Activated CD8-positive, alpha-beta T cell treated with anti-CD3 and anti-CD28 coated beads, Interleukin-2, amount 10 ng/mL, durations not matched to agents 7 days and 5 days (primary cell): ENCODE data around the gene MRPL54. TPM values are rescaled to one million over a fixed set of nuclear protein-coding genes. Genes with fewer than 3 reads are reported as not detected.

Experiments used
- ATAC-seq: fragments of 150-1000 bp; cut with Tn5 transposase; one replicate; pipeline ENCODE4 v1.10.0; 2021; ENCODE audit warnings: moderate library complexity
- CTCF ChIA-PET: fragments of 350-600 bp; sonication (Branson Sonifier 250); formaldehyde crosslinking; loops from one replicate; lab custom pipeline; 2021; ENCODE audit warnings: antibody characterized with exemption; lab: Charles Lee
- POLR2A ChIA-PET: fragments of 350-600 bp; sonication (Branson Sonifier 250); formaldehyde crosslinking; loops from one replicate; lab custom pipeline; 2021; ENCODE audit warnings: antibody characterized with exemption; lab: Charles Lee
- DNase-seq: peaks from one replicate; pipeline ENCODE4 v3.0.0-alpha.2; 2020
- H3K27ac Mint-ChIP-seq: one replicate; pipeline ENCODE4 v1.8.0; 2021; ENCODE audit warnings: mild to moderate bottlenecking, mixed read lengths
- H3K27me3 Mint-ChIP-seq: one replicate; pipeline ENCODE4 v1.8.0; 2021; ENCODE audit warnings: low read depth, mixed read lengths
- H3K36me3 Mint-ChIP-seq: one replicate; pipeline ENCODE4 v1.8.0; 2021; ENCODE audit warnings: low read depth, mixed read lengths
- H3K4me1 Mint-ChIP-seq: one replicate; pipeline ENCODE4 v1.8.0; 2021; ENCODE audit warnings: low read depth, mixed read lengths
- H3K4me3 Mint-ChIP-seq: one replicate; pipeline ENCODE4 v1.8.0; 2021; ENCODE audit warnings: mild to moderate bottlenecking, mixed read lengths
- H3K9me3 Mint-ChIP-seq: one replicate; pipeline ENCODE4 v1.8.0; 2022; ENCODE audit warnings: mixed read lengths; ENCODE audit not compliant: insufficient read depth
- total RNA-seq, 2 experiments: library from RNA; stranded (reverse); gene quantifications; one replicate each; pipeline ENCODE4 v1.2.3, GENCODE V29; 2021

Gene MRPL54
- 10 to 100 TPM; 66.9 to 71.4 TPM for total RNA-seq

DNA sequence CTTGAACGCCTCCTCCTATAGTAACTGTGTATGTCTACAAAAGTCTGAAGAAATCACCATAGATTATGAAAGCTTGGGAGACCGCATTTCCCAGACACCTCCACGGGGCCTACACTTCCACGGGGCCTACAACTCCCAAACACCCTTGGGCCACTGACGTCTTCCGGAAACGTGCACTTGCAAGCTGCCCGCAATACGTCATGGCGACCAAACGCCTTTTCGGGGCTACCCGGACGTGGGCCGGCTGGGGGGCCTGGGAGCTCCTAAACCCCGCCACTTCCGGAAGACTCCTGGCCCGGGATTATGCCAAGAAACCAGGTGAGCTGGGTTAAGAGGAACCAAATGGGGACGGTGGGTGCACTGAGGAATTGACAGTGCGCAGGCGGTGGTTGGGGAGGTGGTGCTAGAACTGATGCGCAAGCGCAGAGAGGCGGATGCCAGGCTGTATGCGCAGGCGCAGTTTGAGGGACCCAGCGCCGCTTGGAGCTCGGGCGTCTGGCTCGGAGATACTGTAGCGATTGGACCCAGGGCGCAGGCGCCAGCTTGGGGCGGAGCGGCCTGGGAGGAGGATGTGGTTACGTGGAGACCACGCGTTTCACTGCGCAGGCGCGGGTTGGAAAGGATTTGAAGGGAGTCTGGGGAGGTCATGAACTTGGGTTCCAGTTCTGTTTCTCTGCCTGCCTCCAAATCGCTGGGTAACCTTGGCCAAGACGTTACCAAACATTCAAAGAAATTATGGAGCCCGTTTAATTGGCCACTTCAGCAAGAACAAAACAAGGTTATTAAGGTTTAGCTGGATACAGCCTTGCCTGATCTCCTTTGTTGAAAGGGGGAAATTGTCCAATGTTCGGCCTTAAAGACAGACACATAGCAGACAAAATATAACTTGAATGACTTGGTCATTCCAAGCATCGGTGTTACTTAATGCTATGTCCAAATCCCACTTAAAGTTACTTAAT lies at the start of gene MRPL54:
MRPL54 (plus strand) TSS at position 182 of the 959 bp plus-strand sequence; CDS start at position 201, 19 bp downstream.
- ATAC-seq (peak; percentile 86), DNase-seq (peak; percentile 100)
- Mint-ChIP-seq H3K4me1 (peaks cover 47% of the 10 kb centered on the region), H3K36me3 (peaks cover 30% of the 10 kb centered on the region), H3K9me3 (no peaks in the 10 kb centered on the region), H3K27me3 (no peaks in the 10 kb centered on the region), H3K27ac (peak within 1 kb of the TSS; percentile 100), H3K4me3 (peak within 1 kb of the TSS; percentile 96)
- POLR2A ChIA-PET: interaction anchor here (0.6 to 2.2 kb wide), 19 partner anchors 8 to 579 kb away, joined by 3 to 8 read pairs (median 5); partner anchors contain the start of genes ANKRD24, DAPK3 and YJU2
- CTCF ChIA-PET: interaction anchor here (0.6 to 4.5 kb wide), 28 partner anchors 9 to 618 kb away, joined by 3 to 40 read pairs (median 4); partner anchors contain the start of genes DAPK3 and MATK

DNA sequence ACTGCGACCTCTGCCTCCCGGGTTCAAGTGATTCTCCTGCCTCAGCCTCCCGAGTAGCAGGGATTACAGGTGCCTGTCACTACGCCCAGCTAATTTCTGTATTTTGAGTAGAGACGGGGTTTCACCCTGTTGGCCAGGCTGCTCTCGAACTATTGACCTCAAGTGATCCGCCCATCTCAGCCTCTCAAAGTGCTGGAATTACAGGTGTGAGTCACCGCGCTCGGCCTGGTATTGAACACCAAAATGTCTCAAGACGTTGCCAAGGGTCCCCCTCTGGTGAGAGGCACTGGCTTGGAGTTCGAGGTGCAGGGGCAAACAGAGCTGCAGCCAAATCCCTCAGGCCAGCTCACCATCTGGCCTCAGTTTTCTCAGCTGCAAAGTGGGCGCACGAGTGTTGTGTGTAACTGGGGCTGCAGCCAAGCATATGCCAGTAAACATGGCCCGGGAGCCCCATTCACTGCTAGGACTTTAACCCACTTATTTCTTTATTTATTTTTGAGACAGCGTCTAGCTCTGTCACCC lies 46.3 kb upstream of the MRPL54 start:
- H3K36me3 Mint-ChIP-seq: no peaks in the 10 kb centered on the region
- H3K27me3 Mint-ChIP-seq: no peaks in the 10 kb centered on the region
- CTCF ChIA-PET: no interaction called here
- no peak overlapping the region for H3K27ac Mint-ChIP-seq
- POLR2A ChIA-PET: no interaction called here
- DNase-seq (no peak), ATAC-seq (no peak)
- H3K4me3 Mint-ChIP-seq: no peak overlapping the region
- no peaks in the 10 kb centered on the region for H3K9me3 Mint-ChIP-seq
- peaks cover 5% of the 10 kb centered on the region for H3K4me1 Mint-ChIP-seq

DNA sequence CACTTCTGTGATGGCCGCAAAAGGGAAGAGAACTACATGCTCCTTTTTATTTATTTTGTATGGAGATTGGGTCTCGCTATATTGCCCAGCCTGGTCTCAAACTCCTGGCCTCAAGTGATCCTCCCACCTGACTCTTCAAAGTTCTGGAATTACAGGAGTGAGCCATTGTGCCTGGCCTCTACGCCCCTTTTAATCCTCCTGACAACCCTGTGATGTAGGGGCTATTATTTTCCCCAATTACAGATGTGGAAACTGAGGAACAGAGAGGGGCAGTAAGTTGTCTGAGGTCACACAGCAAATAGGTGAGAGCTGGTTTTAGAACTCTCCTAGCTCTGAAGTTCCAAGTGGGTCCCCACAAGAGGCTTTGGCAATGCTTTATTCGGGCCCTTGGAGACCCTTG lies 42.6 kb upstream of the MRPL54 start:
- CTCF ChIA-PET: interaction anchor here (1.1 kb wide), 1 partner anchor 102 kb away, joined by 5 read pairs; no protein-coding TSS in a partner anchor
- Mint-ChIP-seq H3K4me1 (peaks cover 12% of the 10 kb centered on the region), H3K4me3 (no peak overlapping the region), H3K27ac (no peak overlapping the region), H3K36me3 (no peaks in the 10 kb centered on the region), H3K9me3 (no peaks in the 10 kb centered on the region), H3K27me3 (peaks cover 14% of the 10 kb centered on the region)
- no peak for DNase-seq
- ATAC-seq: no peak
- POLR2A ChIA-PET: interaction anchor here (1.1 kb wide), 1 partner anchor 43 kb away, joined by 3 read pairs; the partner anchor contains the start of gene MRPL54

DNA sequence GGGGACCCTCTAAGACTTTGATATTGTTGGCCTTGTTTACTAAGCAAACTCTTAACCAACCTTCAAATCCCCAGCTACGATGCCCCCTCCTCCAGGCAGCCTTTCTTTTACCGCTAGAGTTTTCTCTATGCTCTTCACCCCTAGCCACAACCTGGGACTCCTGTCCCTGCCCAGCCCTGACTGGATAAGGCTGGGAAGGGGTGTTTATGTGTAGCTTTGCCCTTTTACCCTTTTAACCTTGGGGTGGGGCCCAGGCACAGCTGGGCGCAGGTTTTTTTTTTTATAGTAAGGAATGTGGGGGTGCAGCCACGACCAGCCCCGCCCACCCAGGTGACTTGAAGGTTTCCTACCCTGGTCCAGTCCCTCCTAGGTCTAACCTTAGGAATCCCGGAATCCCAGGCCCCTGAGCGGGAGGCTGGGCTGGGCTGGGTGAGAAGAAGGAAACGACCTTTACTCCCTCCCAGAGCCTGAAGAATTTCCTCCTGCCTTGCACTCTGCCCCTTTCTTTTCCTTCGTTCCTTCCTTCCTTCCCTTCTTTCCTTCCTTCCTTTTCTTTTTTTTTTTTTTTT lies 42.0 kb upstream of the MRPL54 start:
- H3K9me3 Mint-ChIP-seq: no peaks in the 10 kb centered on the region
- POLR2A ChIA-PET: no interaction called here
- CTCF ChIA-PET: interaction anchor here (1.1 kb wide), 1 partner anchor 102 kb away, joined by 5 read pairs; no protein-coding TSS in a partner anchor
- no peak overlapping the region for H3K4me3 Mint-ChIP-seq
- peaks cover 16% of the 10 kb centered on the region for H3K4me1 Mint-ChIP-seq
- H3K27ac Mint-ChIP-seq: no peak overlapping the region
- H3K36me3 Mint-ChIP-seq: no peaks in the 10 kb centered on the region
- peaks cover 19% of the 10 kb centered on the region for H3K27me3 Mint-ChIP-seq
- DNase-seq (no peak), ATAC-seq (no peak)

DNA sequence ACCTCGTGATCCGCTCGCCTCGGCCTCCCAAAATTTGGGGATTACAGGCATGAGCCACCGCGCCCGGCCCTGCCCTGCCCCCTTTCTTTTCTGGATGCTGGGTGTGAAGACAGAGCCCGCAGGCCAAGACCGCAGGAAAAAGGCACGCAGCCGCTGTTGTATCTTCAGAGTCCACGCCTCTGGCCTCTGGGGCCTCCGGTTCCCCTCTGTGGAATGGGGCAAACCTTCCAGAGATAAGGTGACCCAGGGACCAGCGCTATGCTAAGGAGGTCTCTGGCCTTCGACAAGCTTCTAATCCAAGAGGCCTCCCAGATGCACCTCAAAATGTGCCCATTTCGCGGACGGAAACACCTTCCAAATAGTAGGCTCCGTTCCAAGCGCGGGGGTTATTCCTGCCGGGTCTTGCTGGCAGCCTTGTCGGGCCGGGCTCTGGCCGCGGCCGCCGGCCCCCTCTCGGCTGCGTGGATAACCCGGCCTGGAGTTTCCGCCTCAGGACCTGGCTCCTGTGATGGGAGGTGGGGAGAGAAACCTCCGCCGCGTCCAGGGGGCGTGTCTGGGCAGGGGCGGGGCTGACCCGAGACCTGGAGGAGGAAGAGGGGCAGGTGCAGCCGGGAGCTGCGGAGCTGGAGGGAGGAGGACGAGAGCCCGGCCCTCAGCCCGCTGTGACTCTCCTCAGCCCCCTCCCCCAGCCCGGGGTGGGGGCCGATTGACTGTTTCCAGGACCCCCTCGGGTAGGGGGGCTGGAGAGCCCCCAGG lies 41.2 kb upstream of the MRPL54 start:
- peak; percentile 85 for DNase-seq
- peak overlapping the region; percentile 51 for H3K4me3 Mint-ChIP-seq
- POLR2A ChIA-PET: interaction anchor here (0.6 kb wide), 1 partner anchor 17 kb away, joined by 3 read pairs; no protein-coding TSS in a partner anchor
- peak; percentile 80 for ATAC-seq
- H3K27ac Mint-ChIP-seq: no peak overlapping the region
- H3K4me1 Mint-ChIP-seq: peaks cover 16% of the 10 kb centered on the region
- peaks cover 19% of the 10 kb centered on the region for H3K27me3 Mint-ChIP-seq
- CTCF ChIA-PET: interaction anchor here (1.2 kb wide), 1 partner anchor 101 kb away, joined by 3 read pairs; no protein-coding TSS in a partner anchor
- no peaks in the 10 kb centered on the region for H3K9me3 Mint-ChIP-seq
- no peaks in the 10 kb centered on the region for H3K36me3 Mint-ChIP-seq

DNA sequence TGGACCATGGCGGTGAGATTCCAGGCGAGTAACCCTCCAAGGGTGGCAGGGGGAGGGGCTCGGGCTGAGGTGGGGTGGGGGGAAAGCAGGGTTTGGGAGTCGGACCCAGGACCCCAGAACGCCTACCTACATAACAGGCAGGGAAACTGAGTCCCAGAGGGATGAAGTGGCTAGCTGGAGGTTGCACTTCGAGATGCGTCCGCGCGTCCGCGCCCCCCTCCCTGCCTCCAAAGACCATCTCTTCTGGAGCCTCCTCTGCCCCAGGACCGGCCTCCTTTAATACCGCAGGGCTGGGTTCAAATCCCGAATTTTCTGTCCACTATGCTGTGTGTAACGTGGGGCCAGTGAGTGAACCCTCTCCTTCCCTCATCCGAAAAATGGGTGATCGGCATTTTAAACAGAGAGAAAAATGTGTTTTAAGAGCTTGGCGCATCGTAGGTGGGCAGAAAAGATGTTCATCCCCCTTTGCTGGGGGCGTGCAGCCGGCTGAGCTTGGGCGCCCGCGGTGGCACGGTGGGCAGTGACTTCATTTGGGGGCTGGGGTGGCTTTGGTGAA lies 40.5 kb upstream of the MRPL54 start:
- Mint-ChIP-seq H3K27me3 (peaks cover 19% of the 10 kb centered on the region), H3K27ac (no peak overlapping the region), H3K4me1 (peaks cover 16% of the 10 kb centered on the region), H3K9me3 (no peaks in the 10 kb centered on the region), H3K36me3 (no peaks in the 10 kb centered on the region), H3K4me3 (no peak overlapping the region)
- no peak for ATAC-seq
- POLR2A ChIA-PET: no interaction called here
- DNase-seq: no peak
- CTCF ChIA-PET: interaction anchor here (1.2 kb wide), 1 partner anchor 100 kb away, joined by 3 read pairs; no protein-coding TSS in a partner anchor

DNA sequence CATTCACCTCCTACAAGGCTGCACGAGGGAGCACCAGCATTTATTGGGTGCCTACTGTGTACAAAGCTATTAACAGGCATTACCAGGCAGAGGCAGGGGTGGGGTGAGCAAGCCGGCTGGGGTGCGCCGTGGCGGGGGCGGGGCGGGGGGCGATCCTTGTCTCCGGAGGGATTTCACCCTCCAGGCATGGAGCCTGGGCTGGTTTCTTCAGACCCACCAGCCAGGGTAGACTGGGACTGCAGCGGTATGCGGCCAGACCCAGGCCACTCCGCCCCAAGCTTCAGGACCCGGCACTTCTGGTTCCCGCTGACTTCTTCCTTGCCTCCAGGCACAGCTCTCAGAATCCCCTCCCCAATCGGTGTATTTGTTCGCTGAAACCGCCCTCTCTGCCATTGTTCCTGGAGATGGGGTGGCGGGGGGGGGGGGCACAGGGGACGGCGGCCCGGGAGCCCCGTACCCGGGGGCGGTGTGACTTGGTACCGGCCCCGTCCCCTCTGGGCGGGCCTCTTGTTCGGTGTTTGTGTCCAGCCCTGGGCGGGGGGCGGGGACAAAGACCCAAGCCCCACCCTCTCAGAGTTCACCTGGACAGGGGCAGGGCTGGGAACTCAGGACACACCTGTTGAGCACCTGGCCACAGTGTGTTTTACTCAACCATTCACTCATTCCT lies 39.9 kb upstream of the MRPL54 start:
- H3K4me1 Mint-ChIP-seq: peaks cover 16% of the 10 kb centered on the region
- no peak for DNase-seq
- no peak overlapping the region for H3K4me3 Mint-ChIP-seq
- ATAC-seq: no peak
- ChIA-PET CTCF (interaction anchor here (1.2 kb wide), 1 partner anchor 100 kb away, joined by 3 read pairs; no protein-coding TSS in a partner anchor), POLR2A (no interaction called here)
- H3K9me3 Mint-ChIP-seq: no peaks in the 10 kb centered on the region
- H3K36me3 Mint-ChIP-seq: no peaks in the 10 kb centered on the region
- peaks cover 19% of the 10 kb centered on the region for H3K27me3 Mint-ChIP-seq
- H3K27ac Mint-ChIP-seq: no peak overlapping the region

DNA sequence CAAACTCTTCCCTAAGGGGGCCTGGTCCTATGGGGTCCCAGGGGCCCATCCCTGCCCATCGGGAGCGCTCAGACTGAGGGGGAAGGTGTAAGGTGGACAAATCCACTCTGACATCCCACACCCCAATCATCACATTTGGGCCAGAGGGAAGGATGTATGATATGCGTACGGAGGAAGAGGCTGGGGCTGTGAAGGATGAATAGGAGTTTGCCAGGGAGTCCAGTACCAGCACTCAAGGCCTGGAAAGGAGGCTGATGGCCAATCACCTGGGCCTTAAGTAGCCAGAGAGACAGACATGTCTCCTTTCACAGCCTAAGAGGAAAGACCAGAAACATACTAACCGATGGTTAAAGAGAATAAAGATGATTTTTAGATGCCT lies 39.4 kb upstream of the MRPL54 start:
- POLR2A ChIA-PET: interaction anchor here (0.5 kb wide), 1 partner anchor 13 kb away, joined by 3 read pairs; no protein-coding TSS in a partner anchor
- DNase-seq (no peak), ATAC-seq (no peak)
- peaks cover 19% of the 10 kb centered on the region for H3K27me3 Mint-ChIP-seq
- no peaks in the 10 kb centered on the region for H3K36me3 Mint-ChIP-seq
- H3K27ac Mint-ChIP-seq: no peak overlapping the region
- H3K9me3 Mint-ChIP-seq: no peaks in the 10 kb centered on the region
- H3K4me3 Mint-ChIP-seq: no peak overlapping the region
- CTCF ChIA-PET: no interaction called here
- H3K4me1 Mint-ChIP-seq: peaks cover 16% of the 10 kb centered on the region

DNA sequence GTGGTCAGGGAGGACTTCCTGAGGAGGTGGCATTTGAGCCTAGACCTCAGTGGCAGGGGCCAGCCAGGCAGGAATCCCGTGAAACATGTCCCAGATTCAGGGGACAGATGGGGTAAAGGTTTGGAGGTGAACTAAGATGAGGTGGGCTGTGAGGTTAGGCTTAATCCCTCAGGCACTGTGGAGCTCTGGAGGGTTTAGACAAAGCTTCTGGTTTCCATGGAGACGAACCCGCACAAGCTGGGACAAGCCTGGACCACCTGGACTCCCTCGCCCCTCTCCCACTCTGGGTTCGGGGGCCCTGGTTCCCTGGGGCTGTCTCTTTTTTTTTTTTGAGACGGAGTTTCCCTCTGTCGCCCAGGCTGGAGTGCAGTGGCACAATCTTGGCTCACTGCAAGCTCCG lies 38.6 kb upstream of the MRPL54 start:
- Mint-ChIP-seq H3K27me3 (peaks cover 19% of the 10 kb centered on the region), H3K4me1 (peaks cover 16% of the 10 kb centered on the region), H3K27ac (no peak overlapping the region), H3K36me3 (no peaks in the 10 kb centered on the region), H3K9me3 (no peaks in the 10 kb centered on the region), H3K4me3 (no peak overlapping the region)
- POLR2A ChIA-PET: interaction anchor here (0.5 kb wide), 1 partner anchor 14 kb away, joined by 3 read pairs; no protein-coding TSS in a partner anchor
- DNase-seq (no peak), ATAC-seq (no peak)
- CTCF ChIA-PET: interaction anchor here (0.6 to 1.6 kb wide), 2 partner anchors 17 to 21 kb away, joined by 3 read pairs; no protein-coding TSS in a partner anchor

DNA sequence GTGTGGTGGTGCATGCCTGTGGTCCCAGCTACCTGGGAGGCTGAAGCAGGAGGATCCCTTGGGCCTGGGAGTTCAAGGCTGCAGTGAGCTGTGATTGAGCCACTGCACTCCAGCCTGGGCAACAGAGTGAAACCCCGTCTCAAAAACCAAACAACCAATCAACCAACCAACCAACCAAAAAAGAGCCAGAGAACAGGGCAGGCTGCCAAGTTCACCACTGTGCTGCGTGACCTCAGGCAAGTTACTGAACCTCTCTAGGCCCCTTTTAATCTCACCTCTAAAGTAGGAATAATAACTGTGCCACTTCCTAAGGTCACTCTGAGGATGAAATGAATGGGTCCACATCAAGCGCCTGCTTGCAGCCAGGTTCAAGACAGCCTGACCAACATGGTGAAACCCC lies 37.4 kb upstream of the MRPL54 start:
- no peaks in the 10 kb centered on the region for H3K9me3 Mint-ChIP-seq
- POLR2A ChIA-PET: no interaction called here
- CTCF ChIA-PET: interaction anchor here (1.6 kb wide), 1 partner anchor 19 kb away, joined by 3 read pairs; no protein-coding TSS in a partner anchor
- peaks cover 16% of the 10 kb centered on the region for H3K4me1 Mint-ChIP-seq
- DNase-seq (no peak), ATAC-seq (no peak)
- no peaks in the 10 kb centered on the region for H3K36me3 Mint-ChIP-seq
- H3K4me3 Mint-ChIP-seq: no peak overlapping the region
- no peak overlapping the region for H3K27ac Mint-ChIP-seq
- H3K27me3 Mint-ChIP-seq: peaks cover 19% of the 10 kb centered on the region
